Osteoblast (primary cell): Measurements from ENCODE around the gene GPC5. TPM values are rescaled to one million over a fixed set of nuclear protein-coding genes. Genes with fewer than 3 reads are reported as not detected.

Experiments
- DNase-seq: peaks from one replicate; pipeline ENCODE4 v3.0.0; 2011; ENCODE audit warnings: low spot score, mixed read lengths; ENCODE audit not compliant: insufficient read length; ENCODE audit errors: missing footprints
- H2AFZ ChIP-seq: 2 replicates; pipeline ENCODE4 v1.6.0; 2011; ENCODE audit warnings: mild to moderate bottlenecking, low read length
- H3K27ac ChIP-seq: 2 replicates; pipeline ENCODE4 v1.5.1; 2011; ENCODE audit warnings: mild to moderate bottlenecking, low read depth, low read length, moderate library complexity
- H3K27me3 ChIP-seq: 2 replicates; pipeline ENCODE4 v1.6.0; 2012; ENCODE audit warnings: mild to moderate bottlenecking, control low read depth, inconsistent platforms, low read length, moderate library complexity; ENCODE audit not compliant: insufficient read depth
- H3K36me3 ChIP-seq: 2 replicates; pipeline ENCODE4 v1.5.1; 2011; ENCODE audit warnings: mild to moderate bottlenecking, low read length, control low read depth, moderate library complexity; ENCODE audit not compliant: insufficient read depth
- H3K4me1 ChIP-seq: 2 replicates; pipeline ENCODE4 v1.5.1; 2011; ENCODE audit warnings: mild to moderate bottlenecking, low read length, control low read depth, moderate library complexity; ENCODE audit not compliant: insufficient read depth
- H3K4me2 ChIP-seq: 2 replicates; pipeline ENCODE4 v1.6.0; 2011; ENCODE audit warnings: mild to moderate bottlenecking, low read length; ENCODE audit not compliant: insufficient read depth
- H3K4me3 ChIP-seq: fragments of 200-600 bp; sonication (generic); 3 replicates; pipeline ENCODE4 v1.5.1; 2012; ENCODE audit warnings: mild to moderate bottlenecking, low read length, inconsistent platforms; ENCODE audit not compliant: insufficient read depth
- H3K79me2 ChIP-seq: 2 replicates; pipeline ENCODE4 v1.6.0; 2012; ENCODE audit warnings: mild to moderate bottlenecking, low read length, control low read depth, inconsistent platforms; ENCODE audit not compliant: insufficient read depth
- H3K9me3 ChIP-seq: 2 replicates; pipeline ENCODE4 v1.5.1; 2011; ENCODE audit warnings: low read depth, low read length, control low read depth
- H4K20me1 ChIP-seq: 2 replicates; pipeline ENCODE4 v1.6.0; 2012; ENCODE audit warnings: mild to moderate bottlenecking, low read length, control low read depth; ENCODE audit not compliant: insufficient read depth
- CTCF ChIP-seq: IDR thresholded peaks from 2 replicates; pipeline ENCODE4 v1.5.1; 2011; ENCODE audit warnings: mild to moderate bottlenecking, low read depth, low read length, moderate library complexity; ENCODE audit errors: extremely low read depth
- total RNA-seq: library from RNA; depleted of rRNA; stranded (reverse); fragments of >200 nt; gene quantifications from 2 replicates; pipeline ENCODE4 v1.2.3, GENCODE V29; 2012

The GPC5 gene
- total RNA-seq, 1 donor, result 0.36 TPM

DNA sequence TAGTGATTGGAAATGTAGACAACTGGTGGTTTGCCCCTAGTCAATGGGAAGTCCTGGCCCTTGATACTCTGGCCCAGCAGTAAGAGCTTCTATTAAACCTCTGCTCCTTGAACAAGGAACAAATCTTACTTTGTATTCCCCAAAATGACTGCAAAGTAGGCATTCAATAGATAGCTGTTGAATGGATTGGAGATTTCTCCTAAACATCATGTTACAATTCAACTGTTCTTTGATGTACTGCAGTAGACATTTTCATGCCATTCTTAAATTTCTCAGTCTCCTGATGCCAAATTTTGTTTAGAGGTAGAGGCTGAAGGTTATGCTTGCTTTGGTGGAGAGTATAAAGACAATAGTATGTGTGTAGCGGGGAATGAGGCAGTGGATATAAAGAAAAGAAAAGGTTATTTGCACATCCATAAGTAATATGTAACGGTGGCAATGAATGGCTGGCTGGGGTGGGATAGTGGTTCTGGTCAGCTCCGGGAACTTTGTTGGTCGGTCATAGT is 38.1 kb upstream of the GPC5 start:
- no peak overlapping the region for H3K27ac ChIP-seq
- no peaks in the 10 kb centered on the region for H4K20me1 ChIP-seq
- no peaks in the 10 kb centered on the region for H3K79me2 ChIP-seq
- peaks cover 2% of the 10 kb centered on the region for H3K36me3 ChIP-seq
- no peak overlapping the region for H3K4me3 ChIP-seq
- H2AFZ ChIP-seq, result no peak overlapping the region
- H3K4me2 ChIP-seq, result no peak overlapping the region
- no peaks in the 10 kb centered on the region for H3K27me3 ChIP-seq
- no peaks in the 10 kb centered on the region for H3K4me1 ChIP-seq
- DNase-seq, result no peak
- H3K9me3 ChIP-seq, result no peaks in the 10 kb centered on the region
- no peak for TF ChIP-seq CTCF

DNA sequence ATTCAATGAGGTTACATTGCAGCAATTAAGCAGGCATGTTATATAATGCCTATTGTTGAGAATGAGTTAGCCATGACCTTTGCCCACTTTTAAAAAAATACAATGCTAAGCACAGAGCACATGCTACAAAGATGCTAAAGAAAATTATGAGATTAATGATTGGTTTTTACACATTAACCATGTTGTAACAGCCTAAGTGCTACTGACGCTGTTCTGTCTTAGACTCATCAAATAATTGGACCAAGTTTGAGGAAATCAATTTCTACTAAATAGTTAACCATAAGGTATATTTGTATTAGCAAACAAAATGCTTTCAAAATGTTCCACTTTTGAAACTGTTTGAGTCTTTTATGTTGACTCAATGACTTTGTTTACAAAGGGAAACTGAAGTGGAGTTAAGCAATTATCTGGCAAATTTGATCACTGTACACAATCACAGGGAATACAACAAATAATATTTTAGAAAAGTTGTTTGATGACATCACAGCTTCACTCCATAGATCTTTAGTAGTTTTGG is 36.6 kb upstream of the GPC5 start:
- no peaks in the 10 kb centered on the region for H3K9me3 ChIP-seq
- no peak overlapping the region for H3K4me2 ChIP-seq
- no peak overlapping the region for H2AFZ ChIP-seq
- H3K4me1 ChIP-seq, result no peaks in the 10 kb centered on the region
- H3K79me2 ChIP-seq, result no peaks in the 10 kb centered on the region
- DNase-seq, result no peak
- H3K4me3 ChIP-seq, result no peak overlapping the region
- H3K27me3 ChIP-seq, result no peaks in the 10 kb centered on the region
- no peaks in the 10 kb centered on the region for H3K36me3 ChIP-seq
- no peaks in the 10 kb centered on the region for H4K20me1 ChIP-seq
- TF ChIP-seq CTCF, result no peak
- no peak overlapping the region for H3K27ac ChIP-seq

DNA sequence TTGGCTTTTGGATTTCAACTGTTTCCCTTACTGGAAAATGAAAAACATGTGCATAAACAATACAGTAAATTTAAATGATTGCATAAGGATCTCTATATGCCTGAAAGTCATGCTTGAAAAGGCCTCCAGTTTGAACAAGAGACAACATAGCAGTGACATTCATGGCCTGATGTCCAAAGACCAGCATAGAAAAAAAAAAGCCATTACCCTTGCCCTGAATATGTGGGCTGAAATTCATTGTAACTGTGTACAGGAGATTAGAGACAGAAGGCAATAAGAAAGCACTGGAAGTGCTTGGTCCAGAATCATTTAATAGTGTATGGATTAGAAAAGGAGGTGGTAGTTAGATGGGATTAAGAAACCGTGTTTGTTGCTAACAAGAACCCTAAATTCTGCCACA is 35.5 kb upstream of the GPC5 start:
- no peak for TF ChIP-seq CTCF
- Histone ChIP-seq H3K27ac (no peak overlapping the region), H3K27me3 (no peaks in the 10 kb centered on the region), H3K4me3 (no peak overlapping the region), H3K36me3 (no peaks in the 10 kb centered on the region), H3K4me2 (no peak overlapping the region), H2AFZ (no peak overlapping the region), H3K4me1 (no peaks in the 10 kb centered on the region), H3K9me3 (no peaks in the 10 kb centered on the region), H3K79me2 (no peaks in the 10 kb centered on the region), H4K20me1 (no peaks in the 10 kb centered on the region)
- no peak for DNase-seq

DNA sequence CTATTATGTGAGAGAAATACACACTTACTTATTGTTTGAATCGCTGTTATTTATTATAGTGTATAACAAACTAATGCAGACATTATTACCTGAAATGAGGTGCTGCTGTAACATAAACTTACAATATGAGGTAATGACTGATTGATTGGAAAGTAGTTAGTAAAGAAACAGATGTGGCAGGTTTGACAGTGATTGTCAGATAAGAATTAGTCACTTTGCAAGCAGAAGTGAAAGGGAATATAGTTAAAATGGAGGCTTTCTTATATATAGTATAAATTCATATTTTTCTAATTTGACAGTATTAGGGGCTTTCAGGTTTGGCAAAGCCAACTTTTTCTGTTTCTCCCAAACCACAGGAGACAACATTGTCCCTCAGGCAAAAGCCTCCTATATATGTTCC is 30.3 kb upstream of the GPC5 start:
- no peaks in the 10 kb centered on the region for H3K36me3 ChIP-seq
- H3K79me2 ChIP-seq, result no peaks in the 10 kb centered on the region
- DNase-seq, result no peak
- no peak for TF ChIP-seq CTCF
- H3K4me2 ChIP-seq, result no peak overlapping the region
- no peaks in the 10 kb centered on the region for H4K20me1 ChIP-seq
- no peak overlapping the region for H2AFZ ChIP-seq
- no peaks in the 10 kb centered on the region for H3K27me3 ChIP-seq
- no peak overlapping the region for H3K4me3 ChIP-seq
- peaks cover 12% of the 10 kb centered on the region for H3K4me1 ChIP-seq
- no peak overlapping the region for H3K27ac ChIP-seq
- H3K9me3 ChIP-seq, result no peaks in the 10 kb centered on the region
